SJCRH30 (cell line): ENCODE data around the gene CBARP. TPM values are rescaled to one million over a fixed set of nuclear protein-coding genes. Genes with fewer than 3 reads are reported as not detected.
"Not testable (repeated sequence)": the region's sequence is repeated elsewhere in the genome, so short reads cannot be mapped to it uniquely, and the experiment has no call there.

Experiments used
- DNase-seq, 2 experiments: peaks; one replicate each; pipeline ENCODE4 v3.0.0-alpha.2; 2015 to 2020
- H3K27ac ChIP-seq: fragments of 250-450 bp; sonication (Bioruptor Pico); 2 replicates; pipeline ENCODE4 v1.5.1; 2020; ENCODE audit warnings: mild to moderate bottlenecking, moderate library complexity
- H3K27me3 ChIP-seq: fragments of 250-450 bp; sonication (Bioruptor Pico); 2 replicates; pipeline ENCODE4 v1.5.1; 2020; ENCODE audit warnings: mild to moderate bottlenecking, moderate library complexity
- H3K36me3 ChIP-seq: fragments of 250-450 bp; sonication (Bioruptor Pico); 2 replicates; pipeline ENCODE4 v1.5.1; 2020; ENCODE audit warnings: mild to moderate bottlenecking, moderate library complexity
- H3K4me1 ChIP-seq: fragments of 250-450 bp; sonication (Bioruptor Pico); 2 replicates; pipeline ENCODE4 v1.5.1; 2020; ENCODE audit warnings: mild to moderate bottlenecking, moderate library complexity
- H3K4me3 ChIP-seq: fragments of 250-450 bp; sonication (Bioruptor Pico); 2 replicates; pipeline ENCODE4 v1.5.1; 2020; ENCODE audit warnings: mild to moderate bottlenecking, moderate library complexity
- H3K9me3 ChIP-seq: fragments of 250-450 bp; sonication (Bioruptor Pico); replicated peaks from 2 replicates; pipeline ENCODE4 v1.5.1; 2020; ENCODE audit warnings: mild to moderate bottlenecking, moderate library complexity
- total RNA-seq: library from RNA; depleted of rRNA; stranded (reverse); fragments of >200 nt; shearing (Covaris generic); gene quantifications from 2 replicates; pipeline ENCODE4 v1.2.3, GENCODE V29; 2014

CBARP gene
- total RNA-seq, 1 experiment from 2014 or later = 1.9 TPM

GRCh38 chr19:1218751-1219567, 18.8 kb downstream of the CBARP start:
- no peaks in the 10 kb centered on the region for H3K27me3 ChIP-seq
- H3K36me3 ChIP-seq = no peaks in the 10 kb centered on the region; the same call in 1 of the 2 replicates
- no peak for DNase-seq
- no peak overlapping the region for H3K27ac ChIP-seq
- H3K4me1 ChIP-seq = peaks cover 5% of the 10 kb centered on the region; the same call in 1 of the 2 replicates
- no peaks in the 10 kb centered on the region for H3K9me3 ChIP-seq
- H3K4me3 ChIP-seq = no peak overlapping the region

GRCh38 chr19:1217366-1217765, 20.4 kb downstream of the CBARP start:
- H3K27ac ChIP-seq = no peak overlapping the region
- H3K4me1 ChIP-seq = peaks cover 5% of the 10 kb centered on the region; the same call in 1 of the 2 replicates
- H3K9me3 ChIP-seq = no peaks in the 10 kb centered on the region
- no peak overlapping the region for H3K4me3 ChIP-seq
- peak; percentile 48 to 61 for DNase-seq
- H3K36me3 ChIP-seq = 0 out of 2 replicates have a peak, but pooled peaks cover 1% of the 10 kb centered on the region
- no peaks in the 10 kb centered on the region for H3K27me3 ChIP-seq

- Histone ChIP-seq H3K27me3 (no peaks in the 10 kb centered on the region), H3K4me1 (peaks cover 5% of the 10 kb centered on the region; the same call in 1 of the 2 replicates), H3K27ac (no peak overlapping the region), H3K4me3 (no peak overlapping the region), H3K9me3 (no peaks in the 10 kb centered on the region), H3K36me3 (0 out of 2 replicates have a peak, but pooled peaks cover 3% of the 10 kb centered on the region)
- no peak for DNase-seq
These were observed 21.0 kb downstream of the CBARP start for GRCh38 chr19:1216756-1217155.

- H3K4me1 ChIP-seq = peaks cover 5% of the 10 kb centered on the region; the same call in 1 of the 2 replicates
- H3K4me3 ChIP-seq = no peak overlapping the region
- no peak for DNase-seq
- H3K36me3 ChIP-seq = 0 out of 2 replicates have a peak, but pooled peaks cover 3% of the 10 kb centered on the region
- no peaks in the 10 kb centered on the region for H3K9me3 ChIP-seq
- no peak overlapping the region for H3K27ac ChIP-seq
- H3K27me3 ChIP-seq = no peaks in the 10 kb centered on the region
These were observed 22.7 kb downstream of the CBARP start for GRCh38 chr19:1214862-1215731.

- Histone ChIP-seq H3K36me3 (peaks cover 7% of the 10 kb centered on the region; the same call in 1 of the 2 replicates), H3K4me3 (no peak overlapping the region), H3K4me1 (peaks cover 5% of the 10 kb centered on the region; the same call in 1 of the 2 replicates), H3K27ac (no peak overlapping the region), H3K27me3 (no peaks in the 10 kb centered on the region), H3K9me3 (no peaks in the 10 kb centered on the region)
- DNase-seq = no peak
These were observed 23.4 kb downstream of the CBARP start for GRCh38 chr19:1214299-1214861.

GRCh38 chr19:1213391-1214286, 24.2 kb downstream of the CBARP start:
- Histone ChIP-seq H3K27me3 (no peaks in the 10 kb centered on the region), H3K4me3 (no peak overlapping the region), H3K9me3 (no peaks in the 10 kb centered on the region), H3K4me1 (peaks cover 5% of the 10 kb centered on the region; the same call in 1 of the 2 replicates), H3K36me3 (peaks cover 10% of the 10 kb centered on the region; the same call in 1 of the 2 replicates), H3K27ac (no peak overlapping the region)
- no peak for DNase-seq

GRCh38 chr19:1211494-1212234, 26.1 kb downstream of the CBARP start:
- no peak for DNase-seq
- Histone ChIP-seq H3K27ac (no peak overlapping the region), H3K9me3 (no peaks in the 10 kb centered on the region), H3K36me3 (peaks cover 10% of the 10 kb centered on the region; the same call in 1 of the 2 replicates), H3K27me3 (no peaks in the 10 kb centered on the region), H3K4me3 (no peak overlapping the region), H3K4me1 (no peaks in the 10 kb centered on the region; the same call in 1 of the 2 replicates)

GRCh38 chr19:1210227-1210538, 27.6 kb downstream of the CBARP start:
- Histone ChIP-seq H3K4me3 (no peak overlapping the region), H3K36me3 (peaks cover 10% of the 10 kb centered on the region; the same call in 1 of the 2 replicates), H3K27me3 (no peaks in the 10 kb centered on the region), H3K27ac (no peak overlapping the region), H3K9me3 (no peaks in the 10 kb centered on the region), H3K4me1 (no peaks in the 10 kb centered on the region; the same call in 1 of the 2 replicates)
- no peak for DNase-seq

- H3K27me3 ChIP-seq, H3K4me3 ChIP-seq, H3K27ac ChIP-seq, H3K4me1 ChIP-seq, DNase-seq, H3K9me3 ChIP-seq: not testable (repeated sequence)
- peaks cover 10% of the 10 kb centered on the region; the same call in 1 of the 2 replicates for H3K36me3 ChIP-seq
These were observed 29.0 kb downstream of the CBARP start for GRCh38 chr19:1208830-1209229.

GRCh38 chr19:1206864-1207450, 30.8 kb downstream of the CBARP start:
- Histone ChIP-seq H3K4me1 (peaks cover 8% of the 10 kb centered on the region; the same call in 1 of the 2 replicates), H3K4me3 (peak overlapping the region; percentile 79), H3K27ac (no peak overlapping the region), H3K9me3 (no peaks in the 10 kb centered on the region), H3K36me3 (peaks cover 8% of the 10 kb centered on the region; the same call in 1 of the 2 replicates), H3K27me3 (no peaks in the 10 kb centered on the region)
- no peak for DNase-seq

- Histone ChIP-seq H3K27ac (no peak overlapping the region), H3K4me1 (peaks cover 8% of the 10 kb centered on the region; the same call in 1 of the 2 replicates)
These were observed 31.5 kb downstream of the CBARP start for GRCh38 chr19:1206150-1206863.

More at GRCh38 chr19:1206150-1206863, 31.5 kb downstream of the CBARP start:
- no peaks in the 10 kb centered on the region for H3K9me3 ChIP-seq
- DNase-seq = no peak
- no peaks in the 10 kb centered on the region for H3K27me3 ChIP-seq
- peak overlapping the region; percentile 79 for H3K4me3 ChIP-seq
- peaks cover 8% of the 10 kb centered on the region; the same call in 1 of the 2 replicates for H3K36me3 ChIP-seq
